ENCODE measurements around the gene SESN3.

DNA sequence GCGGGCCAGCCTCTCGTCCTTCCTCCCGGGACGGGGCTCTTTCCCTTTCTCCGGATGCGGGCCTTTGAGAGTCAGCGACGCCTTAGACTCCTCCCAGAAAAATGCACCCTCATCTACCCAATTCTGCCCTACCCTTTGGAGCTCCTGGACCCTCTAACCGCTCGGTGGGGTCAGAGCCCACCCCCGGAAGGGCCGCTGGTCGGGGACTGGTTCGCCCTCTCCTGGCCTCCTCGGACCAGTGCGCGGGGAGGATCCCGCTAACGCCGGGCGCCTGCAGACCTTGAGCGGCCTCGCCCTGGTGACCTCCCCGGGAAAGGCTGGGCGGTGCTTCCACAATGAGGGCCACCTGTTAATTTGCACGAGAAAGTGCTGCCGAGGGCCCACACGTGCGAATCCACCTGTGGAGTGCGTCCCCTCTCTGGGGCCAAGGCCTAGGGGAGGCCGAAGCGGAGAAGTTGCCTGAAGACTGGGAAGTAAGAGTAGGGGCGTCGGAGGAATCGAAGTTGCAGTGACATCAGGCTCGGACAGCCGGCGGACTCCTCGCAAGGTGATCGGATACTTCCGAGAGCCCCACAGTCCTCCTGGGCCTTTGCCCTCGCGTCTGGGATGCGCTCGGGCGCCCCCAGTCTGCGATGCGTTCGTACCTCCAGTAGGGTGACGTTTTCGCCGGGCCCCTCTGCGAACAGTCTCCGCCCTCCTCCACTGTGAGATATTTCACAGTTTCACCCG is 79.9 kb downstream of the SESN3 start:
- TF ChIP-seq POLR2AphosphoS5 (IDR thresholded peaks at IDR 0.05; ENCODE audit: low read depth, low read length) (no peak; the same call in 1 of the 2 replicates), POLR2A (IDR thresholded peaks at IDR 0.05; ENCODE audit: low read depth, low read length) (peak; percentile 71)

Data from GM12892 (cell line).